WTC11 (cell line): ENCODE data around the gene HSD17B12. TPM values are rescaled to one million over a fixed set of nuclear protein-coding genes. Genes with fewer than 3 reads are reported as not detected.
A peak's percentile ranks its signal among the peaks of the same experiment; 100 is the strongest.

ENCODE experiments used
- ATAC-seq: fragments of 200-7000 bp; cut with Tn5 transposase; 2 replicates; pipeline ENCODE4 v1.10.0; 2021; ENCODE audit warnings: mild to moderate bottlenecking, moderate library complexity
- Bru-seq: library from RNA; stranded (reverse); fragments of 400-500 nt; gene quantifications from one replicate; lab custom pipeline; 2021; lab: Mats Ljungman, UMichigan
- CTCF ChIA-PET: fragments of 300-600 bp; sonication (Branson Sonifier 250); formaldehyde crosslinking; loops from one replicate; lab custom pipeline; 2021; ENCODE audit warnings: antibody characterized with exemption; lab: Charles Lee
- POLR2A ChIA-PET: fragments of 350-600 bp; sonication (Branson Sonifier 250); formaldehyde crosslinking; loops from one replicate; lab custom pipeline; 2021; ENCODE audit warnings: antibody characterized with exemption; lab: Charles Lee
- DNase-seq: peaks from one replicate; pipeline ENCODE4 v3.0.0; 2021; ENCODE audit warnings: low spot score
- H3K27ac Mint-ChIP-seq: 2 replicates; pipeline ENCODE4 v1.8.0; 2021; ENCODE audit warnings: mixed read lengths
- H3K27me3 Mint-ChIP-seq: 2 replicates; pipeline ENCODE4 v1.8.0; 2021; ENCODE audit warnings: low read depth, mild to moderate bottlenecking, moderate library complexity, mixed read lengths
- H3K36me3 Mint-ChIP-seq: 2 replicates; pipeline ENCODE4 v1.8.0; 2021; ENCODE audit warnings: mixed read lengths
- H3K4me1 Mint-ChIP-seq: 2 replicates; pipeline ENCODE4 v1.8.0; 2022; ENCODE audit warnings: mixed read lengths
- H3K4me3 Mint-ChIP-seq: 2 replicates; pipeline ENCODE4 v1.8.0; 2021; ENCODE audit warnings: mild to moderate bottlenecking, moderate library complexity, mixed read lengths
- H3K9me3 Mint-ChIP-seq: 2 replicates; pipeline ENCODE4 v1.8.0; 2021; ENCODE audit warnings: mixed read lengths
- CREM ChIP-seq: sonication (generic); formaldehyde crosslinking; IDR thresholded peaks from 2 replicates; pipeline ENCODE4 v1.8.1; 2022; ENCODE audit warnings: mild to moderate bottlenecking, missing genetic modification reagents, moderate library complexity
- E2F4 ChIP-seq: sonication (generic); formaldehyde crosslinking; IDR thresholded peaks from 2 replicates; pipeline ENCODE4 v1.8.1; 2022; ENCODE audit warnings: low read depth, mild to moderate bottlenecking, moderate library complexity, missing genetic modification reagents, borderline replicate concordance
- ETV6 ChIP-seq: sonication (generic); formaldehyde crosslinking; IDR thresholded peaks from 2 replicates; pipeline ENCODE4 v1.8.1; 2022; ENCODE audit warnings: mild to moderate bottlenecking, missing genetic modification reagents
- FOXK1 ChIP-seq: sonication (generic); formaldehyde crosslinking; IDR thresholded peaks from 2 replicates; pipeline ENCODE4 v1.8.0; 2022; ENCODE audit warnings: mild to moderate bottlenecking, moderate library complexity, missing genetic modification reagents
- FOXP1 ChIP-seq: sonication (generic); formaldehyde crosslinking; IDR thresholded peaks from 2 replicates; pipeline ENCODE4 v1.8.0; 2022; ENCODE audit warnings: missing genetic modification reagents, mild to moderate bottlenecking, moderate library complexity, borderline replicate concordance
- GABPB1 ChIP-seq: sonication (generic); formaldehyde crosslinking; IDR thresholded peaks from 2 replicates; pipeline ENCODE4 v1.8.1; 2023; ENCODE audit warnings: mild to moderate bottlenecking, missing genetic modification reagents
- HMGXB4 ChIP-seq: sonication (generic); formaldehyde crosslinking; IDR thresholded peaks from 2 replicates; pipeline ENCODE4 v1.8.1; 2023; ENCODE audit warnings: mild to moderate bottlenecking, moderate library complexity, missing genetic modification reagents
- IRF1 ChIP-seq: sonication (generic); formaldehyde crosslinking; IDR thresholded peaks from 2 replicates; pipeline ENCODE4 v1.8.0; 2023; ENCODE audit warnings: missing genetic modification reagents
- JAZF1 ChIP-seq: fragments of 250-450 bp; sonication (Bioruptor Pico); IDR thresholded peaks from 2 replicates; pipeline ENCODE4 v1.9.0; 2021; ENCODE audit warnings: moderate library complexity, mild to moderate bottlenecking, inconsistent platforms
- NFYB ChIP-seq: sonication (generic); formaldehyde crosslinking; conservative IDR thresholded peaks from 2 replicates; pipeline ENCODE4 v1.8.0; 2022; ENCODE audit warnings: low read depth, missing genetic modification reagents
- NR1H2 ChIP-seq: sonication (generic); formaldehyde crosslinking; IDR thresholded peaks from 2 replicates; pipeline ENCODE4 v1.9.0; 2021; ENCODE audit warnings: mild to moderate bottlenecking, moderate library complexity, missing genetic modification reagents
- PRRX2 ChIP-seq: fragments of 250-450 bp; sonication (Bioruptor Pico); IDR thresholded peaks from 2 replicates; pipeline ENCODE4 v1.8.0; 2021; ENCODE audit warnings: mild to moderate bottlenecking
- SP1 ChIP-seq: sonication (generic); formaldehyde crosslinking; conservative IDR thresholded peaks from 2 replicates; pipeline ENCODE4 v1.8.1; 2022; ENCODE audit warnings: missing genetic modification reagents
- TEAD1 ChIP-seq: sonication (generic); formaldehyde crosslinking; IDR thresholded peaks from 2 replicates; pipeline ENCODE4 v1.8.0; 2022; ENCODE audit warnings: mild to moderate bottlenecking, missing genetic modification reagents
- ZNF219 ChIP-seq: sonication (generic); formaldehyde crosslinking; IDR thresholded peaks from 2 replicates; pipeline ENCODE4 v1.8.0; 2023; ENCODE audit warnings: missing genetic modification reagents, mild to moderate bottlenecking, borderline replicate concordance
- ZNF317 ChIP-seq: sonication (generic); formaldehyde crosslinking; IDR thresholded peaks from 2 replicates; pipeline ENCODE4 v1.8.1; 2023; ENCODE audit warnings: low read depth, mild to moderate bottlenecking, moderate library complexity, missing genetic modification reagents, borderline replicate concordance
- ZNF396 ChIP-seq: fragments of 250-450 bp; sonication (Bioruptor Pico); IDR thresholded peaks from 2 replicates; pipeline ENCODE4 v1.8.0; 2021; ENCODE audit warnings: mild to moderate bottlenecking, moderate library complexity, borderline replicate concordance
- long read RNA-seq, 3 experiments: library from RNA in 1 of 3; library from capped mRNA in 1 of 3; library from polyadenylated mRNA in 1 of 3; unstranded in 2 of 3; stranded (forward) in 1 of 3; transcript quantifications; one replicate each; pipeline ENCODE4 v2.0.0, GENCODE V29; 2021
- total RNA-seq: library from RNA; stranded (reverse); gene quantifications from 3 replicates; pipeline ENCODE4 v1.2.3, GENCODE V29; 2021
- TF ChIP-seq, protein P1 (sequence below): sonication (generic); formaldehyde crosslinking; IDR thresholded peaks from 2 replicates; pipeline ENCODE4 v1.8.0; 2023; ENCODE audit warnings: mild to moderate bottlenecking, missing genetic modification reagents
- TF ChIP-seq, protein P2 (sequence below): sonication (generic); formaldehyde crosslinking; IDR thresholded peaks from 2 replicates; pipeline ENCODE4 v1.8.0; 2022; ENCODE audit warnings: mild to moderate bottlenecking, missing genetic modification reagents
- TF ChIP-seq, protein P3 (sequence below): sonication (generic); formaldehyde crosslinking; IDR thresholded peaks from 2 replicates; pipeline ENCODE4 v1.8.0; 2022; ENCODE audit warnings: mild to moderate bottlenecking, missing genetic modification reagents
- TF ChIP-seq, protein P4 (sequence below): sonication (generic); formaldehyde crosslinking; IDR thresholded peaks from 2 replicates; pipeline ENCODE4 v1.8.1; 2023; ENCODE audit warnings: mild to moderate bottlenecking, missing genetic modification reagents, moderate library complexity

Gene HSD17B12
- total RNA-seq (143 to 149 TPM (median 149 TPM) in 3 replicates), Bru-seq, nascent RNA (percentile 93 among the genes with signal in this experiment)
- long read RNA-seq, experiment 1, full-length matches to known transcripts = 338 of 390 reads
- long read RNA-seq, experiment 1, partial matches to known transcripts = 23 of 390 reads
- long read RNA-seq, experiment 1, other reads (novel, unspliced or antisense) = 29 of 390 reads
- long read RNA-seq, experiment 2, full-length matches to known transcripts = 49 of 121 reads
- long read RNA-seq, experiment 2, partial matches to known transcripts = 43 of 121 reads
- long read RNA-seq, experiment 2, other reads (novel, unspliced or antisense) = 29 of 121 reads
- long read RNA-seq, experiment 3, transcript HSD17B12-201 (11 exons, 2,571 nt) = major isoform, 121 of 141 reads
- long read RNA-seq, experiment 3, partial matches to known transcripts = 1 of 141 reads
- long read RNA-seq, experiment 3, other reads (novel, unspliced or antisense) = 17 of 141 reads

DNA sequence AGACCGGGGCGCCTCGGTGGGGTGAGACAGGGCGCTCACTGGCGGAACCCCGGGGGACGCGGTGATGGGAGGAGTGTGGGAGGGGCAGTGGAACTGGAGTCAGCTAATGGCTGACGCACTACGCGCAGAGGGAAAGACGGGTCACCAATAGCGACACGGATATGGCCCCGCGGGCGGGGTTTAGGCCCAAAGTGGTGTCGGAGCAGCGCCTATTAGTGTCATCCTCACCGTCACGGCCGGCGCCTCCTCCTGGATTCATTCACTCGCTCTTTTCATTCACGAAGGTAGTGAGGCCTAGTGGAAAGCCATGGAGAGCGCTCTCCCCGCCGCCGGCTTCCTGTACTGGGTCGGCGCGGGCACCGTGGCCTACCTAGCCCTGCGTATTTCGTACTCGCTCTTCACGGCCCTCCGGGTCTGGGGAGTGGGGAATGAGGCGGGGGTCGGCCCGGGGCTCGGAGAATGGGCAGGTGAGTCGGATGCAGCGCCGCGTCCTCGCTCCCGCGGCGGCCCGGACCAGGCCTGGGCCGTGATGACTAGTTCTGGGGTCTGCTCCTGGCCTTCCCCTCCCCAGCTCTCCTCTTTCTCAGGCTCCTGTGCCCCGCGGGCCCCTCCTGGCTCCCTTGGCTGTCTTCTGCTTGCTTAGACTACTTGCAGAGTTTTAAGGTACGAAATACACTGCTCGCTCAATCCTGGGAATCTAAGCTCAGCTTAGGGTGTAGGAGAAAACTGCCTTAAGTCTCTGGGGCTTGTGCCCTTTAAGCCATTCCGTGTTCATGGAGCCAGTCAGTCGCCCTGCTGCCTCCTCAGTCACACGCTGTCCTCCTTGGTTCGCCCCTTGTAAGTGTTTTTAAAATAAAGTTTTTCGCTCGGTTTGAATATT lies at the start of gene HSD17B12:
HSD17B12 (plus strand) TSS at position 218 of the 880 bp plus-strand sequence; CDS start at position 308, 90 bp downstream.
- Mint-ChIP-seq H3K9me3 (peaks cover 18% of the 10 kb centered on the region), H3K36me3 (peaks cover 27% of the 10 kb centered on the region), H3K4me3 (peak within 1 kb of the TSS; percentile 96), H3K27me3 (peaks cover 11% of the 10 kb centered on the region), H3K27ac (peak within 1 kb of the TSS; percentile 99), H3K4me1 (peaks cover 36% of the 10 kb centered on the region)
- DNase-seq (peak; percentile 100), ATAC-seq (peak; percentile 98)
- POLR2A ChIA-PET = interaction anchor here (0.7 to 1.0 kb wide), 3 partner anchors 99 to 104 kb away, joined by 3 to 4 read pairs (median 3); no protein-coding TSS in a partner anchor
- 0 out of 2 replicates have a peak, but pooled peaks have one; percentile 64 for TF ChIP-seq IRF1 (CRISPR knock-in tag)
- TF ChIP-seq, protein P1, sequence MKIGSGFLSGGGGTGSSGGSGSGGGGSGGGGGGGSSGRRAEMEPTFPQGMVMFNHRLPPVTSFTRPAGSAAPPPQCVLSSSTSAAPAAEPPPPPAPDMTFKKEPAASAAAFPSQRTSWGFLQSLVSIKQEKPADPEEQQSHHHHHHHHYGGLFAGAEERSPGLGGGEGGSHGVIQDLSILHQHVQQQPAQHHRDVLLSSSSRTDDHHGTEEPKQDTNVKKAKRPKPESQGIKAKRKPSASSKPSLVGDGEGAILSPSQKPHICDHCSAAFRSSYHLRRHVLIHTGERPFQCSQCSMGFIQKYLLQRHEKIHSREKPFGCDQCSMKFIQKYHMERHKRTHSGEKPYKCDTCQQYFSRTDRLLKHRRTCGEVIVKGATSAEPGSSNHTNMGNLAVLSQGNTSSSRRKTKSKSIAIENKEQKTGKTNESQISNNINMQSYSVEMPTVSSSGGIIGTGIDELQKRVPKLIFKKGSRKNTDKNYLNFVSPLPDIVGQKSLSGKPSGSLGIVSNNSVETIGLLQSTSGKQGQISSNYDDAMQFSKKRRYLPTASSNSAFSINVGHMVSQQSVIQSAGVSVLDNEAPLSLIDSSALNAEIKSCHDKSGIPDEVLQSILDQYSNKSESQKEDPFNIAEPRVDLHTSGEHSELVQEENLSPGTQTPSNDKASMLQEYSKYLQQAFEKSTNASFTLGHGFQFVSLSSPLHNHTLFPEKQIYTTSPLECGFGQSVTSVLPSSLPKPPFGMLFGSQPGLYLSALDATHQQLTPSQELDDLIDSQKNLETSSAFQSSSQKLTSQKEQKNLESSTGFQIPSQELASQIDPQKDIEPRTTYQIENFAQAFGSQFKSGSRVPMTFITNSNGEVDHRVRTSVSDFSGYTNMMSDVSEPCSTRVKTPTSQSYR (CRISPR knock-in tag) = no peak
- 0 out of 2 replicates have a peak, but pooled peaks have one; percentile 36 for TF ChIP-seq FOXP1
- 0 out of 2 replicates have a peak, but pooled peaks have one; percentile 9 for TF ChIP-seq ETV6 (CRISPR knock-in tag)
- TF ChIP-seq NFYB (CRISPR knock-in tag) = peak; percentile 91
- TF ChIP-seq GABPB1 (CRISPR knock-in tag) = peak; percentile 62
- TF ChIP-seq, protein P2, sequence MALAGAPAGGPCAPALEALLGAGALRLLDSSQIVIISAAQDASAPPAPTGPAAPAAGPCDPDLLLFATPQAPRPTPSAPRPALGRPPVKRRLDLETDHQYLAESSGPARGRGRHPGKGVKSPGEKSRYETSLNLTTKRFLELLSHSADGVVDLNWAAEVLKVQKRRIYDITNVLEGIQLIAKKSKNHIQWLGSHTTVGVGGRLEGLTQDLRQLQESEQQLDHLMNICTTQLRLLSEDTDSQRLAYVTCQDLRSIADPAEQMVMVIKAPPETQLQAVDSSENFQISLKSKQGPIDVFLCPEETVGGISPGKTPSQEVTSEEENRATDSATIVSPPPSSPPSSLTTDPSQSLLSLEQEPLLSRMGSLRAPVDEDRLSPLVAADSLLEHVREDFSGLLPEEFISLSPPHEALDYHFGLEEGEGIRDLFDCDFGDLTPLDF (CRISPR knock-in tag) = no peak
- no peak for TF ChIP-seq NR1H2 (CRISPR knock-in tag)
- TF ChIP-seq, protein P3, sequence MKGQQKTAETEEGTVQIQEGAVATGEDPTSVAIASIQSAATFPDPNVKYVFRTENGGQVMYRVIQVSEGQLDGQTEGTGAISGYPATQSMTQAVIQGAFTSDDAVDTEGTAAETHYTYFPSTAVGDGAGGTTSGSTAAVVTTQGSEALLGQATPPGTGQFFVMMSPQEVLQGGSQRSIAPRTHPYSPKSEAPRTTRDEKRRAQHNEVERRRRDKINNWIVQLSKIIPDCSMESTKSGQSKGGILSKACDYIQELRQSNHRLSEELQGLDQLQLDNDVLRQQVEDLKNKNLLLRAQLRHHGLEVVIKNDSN = no peak
- peak; percentile 37; the same call in 1 of the 2 replicates for TF ChIP-seq CREM (CRISPR knock-in tag)
- TF ChIP-seq SP1 = peak; percentile 88
- no peak for TF ChIP-seq TEAD1 (CRISPR knock-in tag)
- peak; percentile 30; the same call in 1 of the 2 replicates for TF ChIP-seq HMGXB4
- peak; percentile 60; the same call in 1 of the 2 replicates for TF ChIP-seq FOXK1
- TF ChIP-seq, all 79 proteins: peak for 9
- CTCF ChIA-PET = interaction anchor here (0.8 to 1.4 kb wide), 8 partner anchors 49 to 1256 kb away, joined by 3 to 11 read pairs (median 6); no protein-coding TSS in a partner anchor

DNA sequence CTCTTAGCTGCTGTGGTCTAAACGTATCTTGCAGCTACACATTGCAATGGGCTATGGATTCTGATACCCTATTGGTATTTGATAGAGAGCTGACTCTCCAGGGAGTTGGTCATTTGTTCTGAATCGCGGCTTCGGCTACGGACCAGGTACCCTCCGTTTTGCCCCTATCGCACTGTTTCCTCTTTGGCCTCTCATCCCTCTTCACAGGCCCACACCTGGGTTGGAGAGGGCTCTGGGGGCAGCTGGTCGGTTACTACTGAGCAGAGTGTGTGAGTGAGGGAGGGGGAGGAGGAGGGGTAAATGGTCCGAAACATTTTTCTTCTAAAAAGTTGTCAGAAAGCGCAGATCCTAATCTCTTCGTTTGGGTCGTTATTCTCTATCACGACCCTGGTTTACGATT lies 48.8 kb upstream of the HSD17B12 start:
- H3K4me1 Mint-ChIP-seq = peaks cover 8% of the 10 kb centered on the region
- TF ChIP-seq, protein P4, sequence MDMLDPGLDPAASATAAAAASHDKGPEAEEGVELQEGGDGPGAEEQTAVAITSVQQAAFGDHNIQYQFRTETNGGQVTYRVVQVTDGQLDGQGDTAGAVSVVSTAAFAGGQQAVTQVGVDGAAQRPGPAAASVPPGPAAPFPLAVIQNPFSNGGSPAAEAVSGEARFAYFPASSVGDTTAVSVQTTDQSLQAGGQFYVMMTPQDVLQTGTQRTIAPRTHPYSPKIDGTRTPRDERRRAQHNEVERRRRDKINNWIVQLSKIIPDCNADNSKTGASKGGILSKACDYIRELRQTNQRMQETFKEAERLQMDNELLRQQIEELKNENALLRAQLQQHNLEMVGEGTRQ (CRISPR knock-in tag) = no peak
- TF ChIP-seq ZNF317 = no peak
- no peak for TF ChIP-seq E2F4 (CRISPR knock-in tag)
- no peak for TF ChIP-seq ZNF396 (CRISPR knock-in tag)
- no peak for TF ChIP-seq JAZF1 (CRISPR knock-in tag)
- no peak for TF ChIP-seq PRRX2 (CRISPR knock-in tag)
- no peak for TF ChIP-seq ZNF219 (CRISPR knock-in tag)

More for the DNA sequence above, 48.8 kb upstream of the HSD17B12 start:
- ATAC-seq (peak; percentile 95), DNase-seq (peak; percentile 14)
- no peaks in the 10 kb centered on the region for H3K9me3 Mint-ChIP-seq
- no peaks in the 10 kb centered on the region for H3K36me3 Mint-ChIP-seq
- ChIA-PET CTCF (interaction anchor here (0.8 to 0.9 kb wide), 2 partner anchors 48 to 194 kb away, joined by 4 to 6 read pairs; partner anchors contain the start of gene HSD17B12), POLR2A (no interaction called here)
- H3K4me3 Mint-ChIP-seq = peak overlapping the region; percentile 66
- no peak overlapping the region for H3K27ac Mint-ChIP-seq
- peaks cover 64% of the 10 kb centered on the region for H3K27me3 Mint-ChIP-seq
